HG02763 (cell line): ENCODE results near the gene LUZP2.
"Not testable (repeated sequence)": the region's sequence is repeated elsewhere in the genome, so short reads cannot be mapped to it uniquely, and the experiment has no call there.

Source experiments
- ATAC-seq: cut with Tn5 transposase; IDR thresholded peaks from one replicate; pipeline ENCODE4 v1.9.1; 2021; ENCODE audit warnings: mild to moderate bottlenecking, moderate library complexity; ENCODE audit not compliant: unreplicated experiment

Gene LUZP2

GRCh38 chr11:24890426-24890825 lies 393.6 kb downstream of the LUZP2 start:
- no peak for ATAC-seq

GRCh38 chr11:24891845-24892492 lies 395.1 kb downstream of the LUZP2 start:
- ATAC-seq: not testable (repeated sequence)

- no peak for ATAC-seq
Observed at GRCh38 chr11:24896118-24896835, 399.4 kb downstream of the LUZP2 start.

DNA sequence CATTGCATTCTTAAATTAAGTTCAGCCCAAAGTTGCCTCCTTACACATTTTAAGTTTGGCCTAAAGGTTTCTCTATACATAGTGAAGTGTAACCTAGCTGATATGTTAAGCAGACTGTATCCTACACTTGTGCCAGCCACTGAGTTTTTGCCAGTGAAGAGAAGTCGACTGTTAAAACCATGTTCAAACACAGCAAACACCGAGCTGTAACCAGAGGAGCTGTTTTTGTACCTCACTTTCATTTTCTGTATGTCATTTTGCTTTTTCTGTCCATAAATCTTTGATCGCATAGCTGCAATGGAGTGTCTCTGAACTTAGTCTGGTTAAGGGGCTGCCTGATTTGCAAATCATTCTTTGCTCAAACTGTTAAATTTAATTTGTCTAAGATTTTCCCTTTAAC lies 403.7 kb downstream of the LUZP2 start:
- no peak for ATAC-seq

DNA sequence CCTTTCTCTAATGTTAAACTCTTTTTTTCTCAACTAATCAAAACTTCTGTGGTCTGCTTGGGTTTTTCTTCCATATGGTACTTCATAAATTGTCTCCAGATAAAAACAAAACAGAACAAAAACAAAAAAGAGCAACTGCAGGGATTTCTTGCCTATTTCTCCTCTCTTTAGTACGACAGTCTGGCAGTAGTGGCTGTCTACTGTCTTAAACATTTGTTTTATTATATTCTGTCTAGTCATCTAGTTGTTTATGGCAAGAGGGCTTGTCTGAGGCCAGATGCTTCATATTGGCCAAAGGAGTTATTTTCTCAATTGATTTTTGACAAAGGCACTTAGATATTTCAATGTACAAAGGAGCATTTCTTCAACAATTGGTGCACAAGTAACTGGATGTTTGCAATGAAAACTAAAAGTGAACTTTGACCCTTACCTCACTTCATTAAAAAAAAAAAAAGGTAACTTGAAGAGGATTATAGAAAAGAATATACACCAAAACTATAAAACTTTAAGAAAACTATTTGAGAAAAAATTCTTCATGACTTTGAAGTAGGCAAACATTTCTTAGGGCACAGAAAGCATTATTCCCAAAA lies 404.2 kb downstream of the LUZP2 start:
- no peak for ATAC-seq

- no peak for ATAC-seq
Observed at GRCh38 chr11:24903555-24903954, 406.7 kb downstream of the LUZP2 start.

- ATAC-seq: no peak
Observed at GRCh38 chr11:24925091-24925490, 428.2 kb downstream of the LUZP2 start.

- no peak for ATAC-seq
Observed at GRCh38 chr11:24932110-24933000, 435.5 kb downstream of the LUZP2 start.

DNA sequence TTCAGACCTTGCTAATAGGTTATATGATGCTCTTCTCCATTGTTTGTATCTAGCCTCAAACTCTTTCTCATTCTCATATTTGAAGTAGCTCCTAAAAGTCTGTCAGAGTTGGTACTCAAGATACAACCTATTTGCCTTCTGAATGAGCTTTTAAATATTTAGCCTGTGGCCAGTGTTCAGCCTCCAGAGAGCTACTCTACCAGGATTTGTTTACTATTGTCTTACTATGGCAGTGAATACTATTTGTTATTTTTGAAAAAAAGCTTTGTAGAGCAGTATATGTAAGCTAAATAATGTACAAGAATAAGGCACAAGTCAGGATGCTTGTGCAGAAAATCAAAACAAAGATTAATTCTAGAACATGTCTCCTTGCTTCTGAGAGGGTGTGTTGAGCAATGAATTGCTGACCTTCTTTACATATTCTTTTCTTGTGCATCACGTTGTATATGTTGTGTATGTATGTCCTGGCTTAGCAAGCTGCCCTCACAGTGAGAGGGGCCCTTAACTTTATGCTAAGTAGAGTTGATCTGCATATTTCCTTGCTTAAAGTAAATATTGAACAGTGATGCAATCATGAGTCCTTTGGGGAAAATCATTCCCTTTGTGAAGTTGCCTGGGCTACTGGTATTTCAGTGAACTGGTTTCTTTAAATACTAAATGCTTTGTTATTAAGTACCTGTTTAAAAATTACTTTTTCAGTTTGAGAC lies 438.0 kb downstream of the LUZP2 start:
- ATAC-seq: no peak

DNA sequence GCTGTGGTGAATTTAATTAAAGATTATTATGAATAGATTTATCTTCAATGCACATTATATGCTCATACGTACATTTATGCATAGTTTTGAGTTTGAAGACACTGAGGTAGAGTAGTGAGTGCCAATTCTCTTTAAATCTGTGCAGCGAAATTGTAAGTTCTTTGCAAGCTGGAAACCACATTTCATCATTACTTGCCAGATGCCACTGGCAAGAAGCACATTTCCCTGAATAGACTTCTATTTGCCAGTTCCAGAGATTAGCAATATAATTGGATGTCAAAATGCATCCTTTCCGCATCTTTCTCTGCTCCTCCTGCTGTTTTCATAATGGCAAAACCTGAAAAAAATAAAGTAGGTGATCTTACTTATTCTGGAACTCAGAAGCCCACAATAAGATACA lies 448.0 kb downstream of the LUZP2 start:
- no peak for ATAC-seq

GRCh38 chr11:24949406-24949805 lies 452.6 kb downstream of the LUZP2 start:
- no peak for ATAC-seq

DNA sequence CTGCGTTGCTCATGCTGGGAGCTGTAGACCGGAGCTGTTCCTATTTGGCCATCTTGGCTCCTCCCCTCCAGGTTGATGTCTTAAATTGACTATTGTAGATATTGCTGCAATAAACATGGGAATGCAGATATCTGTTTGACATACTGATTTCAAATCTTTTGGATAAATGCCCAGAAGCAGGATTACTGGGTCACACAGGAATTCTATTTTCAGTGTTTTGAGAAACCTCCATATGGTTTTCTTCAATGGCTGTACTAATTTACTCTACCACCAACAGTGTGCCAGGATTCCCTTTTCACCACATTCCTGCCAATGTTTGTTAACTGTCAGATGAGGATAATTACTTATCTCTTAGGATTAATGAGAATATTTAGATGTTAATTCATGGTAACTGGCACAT lies 467.0 kb downstream of the LUZP2 start:
- ATAC-seq: no peak

- ATAC-seq: no peak
Observed at GRCh38 chr11:24965748-24966147, 468.9 kb downstream of the LUZP2 start.

- not testable (repeated sequence) for ATAC-seq
Observed at GRCh38 chr11:24993903-24994302, 497.1 kb downstream of the LUZP2 start.

GRCh38 chr11:24999929-25000328 lies 503.1 kb downstream of the LUZP2 start:
- ATAC-seq: not testable (repeated sequence)

DNA sequence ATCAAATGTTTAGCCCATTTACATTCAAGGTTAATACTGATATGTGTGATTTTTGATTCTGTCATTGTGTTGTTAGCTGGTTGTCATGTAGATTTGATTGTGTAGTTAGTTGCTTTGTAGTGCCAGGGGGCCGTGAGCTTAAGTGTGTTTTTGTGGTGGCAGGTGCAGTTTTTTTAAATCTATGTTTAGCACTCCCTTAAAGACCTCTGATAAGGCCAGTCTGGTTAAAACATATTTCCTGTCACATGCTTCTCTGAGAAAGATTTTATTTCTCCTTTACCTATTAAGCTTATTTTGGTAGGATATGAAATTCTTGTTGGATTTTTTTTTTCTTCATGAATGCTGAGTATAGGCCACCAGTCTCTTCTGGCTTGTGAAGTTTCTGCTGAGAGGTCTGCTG lies 540.6 kb downstream of the LUZP2 start:
- no peak for ATAC-seq

DNA sequence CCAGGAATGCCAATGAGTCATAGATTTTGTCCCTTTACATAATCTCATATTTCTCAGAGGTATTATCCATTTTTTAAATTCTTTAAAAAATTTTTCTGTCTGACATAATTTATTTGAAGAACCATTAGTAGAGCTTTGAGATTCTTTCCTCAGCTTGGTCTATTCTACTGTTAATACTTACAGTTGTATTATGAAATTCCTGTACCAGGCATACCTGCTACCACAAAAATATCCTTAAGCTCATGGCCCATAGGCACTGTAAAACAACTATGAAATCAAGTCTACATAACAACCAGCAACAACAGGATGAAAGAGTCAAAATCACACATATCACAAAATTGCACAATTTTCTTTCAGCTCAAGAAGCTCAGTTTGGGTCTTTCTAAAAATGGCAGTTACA lies 541.3 kb downstream of the LUZP2 start:
- no peak for ATAC-seq

GRCh38 chr11:25039165-25039564 lies 542.3 kb downstream of the LUZP2 start:
- ATAC-seq: no peak

GRCh38 chr11:25048632-25049031 lies 551.8 kb downstream of the LUZP2 start:
- ATAC-seq: no peak

DNA sequence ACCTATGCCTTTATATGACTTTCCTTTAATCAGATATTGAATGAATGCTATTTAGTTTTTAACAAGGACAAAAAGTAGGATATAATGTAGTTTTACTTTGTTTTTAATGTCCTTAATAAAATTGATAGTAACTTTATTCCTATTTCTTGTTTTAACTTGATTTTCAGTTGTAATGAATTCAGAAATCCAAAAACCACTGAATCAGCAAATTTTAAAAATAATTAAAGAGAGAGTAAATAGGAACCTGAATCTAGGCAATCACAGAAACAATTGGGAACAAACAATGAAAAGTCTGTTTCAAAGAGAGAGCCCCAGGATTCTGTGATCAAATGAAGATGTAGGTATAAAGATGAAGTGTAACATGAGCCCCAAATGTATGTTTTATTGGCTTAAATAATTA lies 556.0 kb downstream of the LUZP2 start:
- no peak for ATAC-seq

DNA sequence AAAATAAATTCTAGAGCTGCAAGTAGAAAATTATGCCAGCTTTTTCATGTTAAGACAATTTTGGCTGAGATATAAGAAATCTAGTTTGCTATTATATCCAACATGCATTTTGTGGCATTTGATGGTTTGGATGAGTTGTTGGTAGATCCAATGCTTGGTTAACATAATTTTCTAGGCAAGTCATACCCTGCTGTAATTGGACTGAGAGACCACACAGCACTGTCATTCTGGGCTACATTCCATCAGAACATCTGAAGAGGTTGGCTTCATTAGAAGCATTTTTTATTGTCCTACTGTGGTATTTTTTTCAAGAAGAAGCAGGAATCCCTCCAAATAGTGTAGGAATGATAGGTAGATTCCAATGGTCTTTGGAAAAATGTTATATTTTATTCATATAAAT lies 561.0 kb downstream of the LUZP2 start:
- ATAC-seq: no peak
